ENCODE data around the gene ERP29. TPM values are rescaled to one million over a fixed set of nuclear protein-coding genes. Genes with fewer than 3 reads are reported as not detected.
"Not testable (repeated sequence)": the region's sequence is repeated elsewhere in the genome, so short reads cannot be mapped to it uniquely, and the experiment has no call there.

ERP29 gene
- total RNA-seq, 4 donors from 2014 or later, result 12.9 to 36.5 (median 29.7) TPM

- Histone ChIP-seq H3K4me3 (no peak overlapping the region), H3K27ac (no peak overlapping the region), H3K9me3 (no peaks in the 10 kb centered on the region), H3K4me1 (no peaks in the 10 kb centered on the region), H3K27me3 (no peaks in the 10 kb centered on the region), H3K36me3 (peaks cover 0 to 13% (median 0%) of the 10 kb centered on the region in 3 donors)
- DNase-seq (ENCODE audit: low spot score in 2 of 2), result no peak
- WGBS, 2 donors, result 86 to 91% methylated on average over 2 of the region's 2 CpGs
- no peak for TF ChIP-seq CTCF (IDR thresholded peaks at IDR 0.05)
- no peak for TF ChIP-seq POLR2A (IDR thresholded peaks at IDR 0.05)
- no peak for TF ChIP-seq EP300 (IDR thresholded peaks at IDR 0.05)
Observed at GRCh38 chr12:111984820-111985219, 28.4 kb upstream of the ERP29 start.

DNA sequence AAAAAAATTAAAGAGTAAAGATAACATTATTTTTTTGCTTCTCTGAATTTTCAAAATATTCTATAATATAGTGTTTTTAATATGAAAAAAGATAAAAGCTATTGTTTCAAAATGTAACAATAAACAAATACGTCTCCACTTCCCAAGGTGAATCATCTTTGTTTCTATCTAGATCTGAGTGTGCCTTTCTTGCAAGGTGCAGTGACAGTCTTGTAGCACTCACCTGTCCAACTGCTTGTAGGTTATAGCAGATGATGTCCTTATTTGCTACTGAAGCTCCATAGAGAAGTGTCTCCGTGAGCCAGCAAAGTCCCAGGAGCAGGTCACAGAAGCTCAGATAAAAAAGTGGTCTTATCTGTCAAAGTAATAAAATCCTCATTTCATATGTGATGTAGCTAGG is 21.7 kb upstream of the ERP29 start:
- 88 to 99% methylated on average over 2 of the region's 2 CpGs for WGBS, 2 donors
- H3K4me3 ChIP-seq, result no peak overlapping the region
- TF ChIP-seq POLR2A (IDR thresholded peaks at IDR 0.05) (no peak), EP300 (IDR thresholded peaks at IDR 0.05) (no peak), CTCF (IDR thresholded peaks at IDR 0.05) (no peak)

DNA sequence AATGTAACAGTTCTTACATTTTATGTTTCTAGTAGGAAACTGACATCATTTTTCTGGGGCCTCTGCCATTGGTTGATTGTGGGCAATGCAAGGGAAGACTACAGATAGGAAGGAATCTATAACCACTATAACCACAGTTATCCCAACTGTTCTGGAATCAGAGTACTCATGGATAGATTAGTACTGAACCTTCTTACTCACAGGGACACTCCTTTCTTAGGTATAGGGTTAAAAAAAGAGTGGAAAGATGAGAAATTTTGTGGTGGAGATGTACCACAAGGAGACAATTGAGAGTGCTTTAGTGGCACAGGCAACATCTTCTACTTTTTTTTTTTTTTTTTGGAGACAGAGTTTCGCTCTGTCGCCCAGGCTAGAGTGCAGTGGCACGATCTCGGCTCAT is 21.3 kb upstream of the ERP29 start:
- H3K4me3 ChIP-seq, result no peak overlapping the region
- H3K27ac ChIP-seq, result no peak overlapping the region
- H3K36me3 ChIP-seq, result peaks cover 0 to 22% (median 0%) of the 10 kb centered on the region in 3 donors
- no peak for DNase-seq (ENCODE audit: low spot score in 2 of 2)
- H3K9me3 ChIP-seq, result no peaks in the 10 kb centered on the region
- peaks cover 0 to 9% (median 0%) of the 10 kb centered on the region in 4 donors for H3K4me1 ChIP-seq
- no peaks in the 10 kb centered on the region for H3K27me3 ChIP-seq
- TF ChIP-seq POLR2A (IDR thresholded peaks at IDR 0.05) (no peak), EP300 (IDR thresholded peaks at IDR 0.05) (no peak), CTCF (IDR thresholded peaks at IDR 0.05) (no peak)
- 92 to 97% methylated on average over 4 of the region's 4 CpGs for WGBS, 2 donors

More for the DNA sequence above, 21.7 kb upstream of the ERP29 start:
- H3K27ac ChIP-seq, result no peak overlapping the region
- peaks cover 0 to 22% (median 0%) of the 10 kb centered on the region in 3 donors for H3K36me3 ChIP-seq
- H3K9me3 ChIP-seq, result no peaks in the 10 kb centered on the region
- no peaks in the 10 kb centered on the region for H3K27me3 ChIP-seq
- DNase-seq (ENCODE audit: low spot score in 2 of 2), result no peak
- H3K4me1 ChIP-seq, result peaks cover 0 to 9% (median 0%) of the 10 kb centered on the region in 4 donors

DNA sequence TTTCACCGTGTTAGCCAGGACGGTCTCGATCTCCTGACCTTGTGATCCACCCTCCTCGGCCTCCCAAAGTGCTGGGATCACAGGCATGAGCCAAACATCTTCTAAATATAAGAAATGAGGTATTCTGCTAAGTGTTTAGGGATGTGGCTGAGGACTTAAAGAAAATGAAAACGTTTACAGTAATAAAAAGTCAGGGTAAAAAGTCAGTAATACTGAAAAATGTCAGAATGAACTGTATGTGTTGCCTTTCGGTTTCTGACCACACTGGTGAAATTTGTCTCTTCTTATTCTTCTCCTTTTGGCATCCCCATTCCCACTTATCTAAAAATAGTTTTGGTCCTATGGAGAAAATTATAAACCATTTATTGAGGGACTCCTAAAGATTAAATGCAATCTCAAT is 20.8 kb upstream of the ERP29 start:
- H3K27me3 ChIP-seq, result no peaks in the 10 kb centered on the region
- H3K4me1 ChIP-seq, result peaks cover 0 to 9% (median 0%) of the 10 kb centered on the region in 4 donors
- H3K4me3 ChIP-seq, result no peak overlapping the region
- H3K36me3 ChIP-seq, result peaks cover 0 to 22% (median 0%) of the 10 kb centered on the region in 3 donors
- 73 to 80% methylated on average over 6 of the region's 6 CpGs for WGBS, 2 donors
- no peak overlapping the region for H3K27ac ChIP-seq
- H3K9me3 ChIP-seq, result no peaks in the 10 kb centered on the region
- DNase-seq (ENCODE audit: low spot score in 2 of 2), result no peak
- TF ChIP-seq CTCF (IDR thresholded peaks at IDR 0.05) (no peak), POLR2A (IDR thresholded peaks at IDR 0.05) (no peak), EP300 (IDR thresholded peaks at IDR 0.05) (no peak)

- Histone ChIP-seq H3K9me3 (no peaks in the 10 kb centered on the region), H3K27me3 (no peaks in the 10 kb centered on the region), H3K36me3 (peaks cover 0 to 22% (median 0%) of the 10 kb centered on the region in 3 donors), H3K4me1 (peaks cover 0 to 9% (median 0%) of the 10 kb centered on the region in 4 donors), H3K27ac (peak overlapping the region in 1 of 4 donors; percentile 41), H3K4me3 (no peak overlapping the region)
- WGBS, 2 donors, result 65 to 74% methylated on average over 2 of the region's 2 CpGs
- no peak for DNase-seq (ENCODE audit: low spot score in 2 of 2)
- TF ChIP-seq EP300 (IDR thresholded peaks at IDR 0.05), result no peak
- no peak for TF ChIP-seq POLR2A (IDR thresholded peaks at IDR 0.05)
- no peak for TF ChIP-seq CTCF (IDR thresholded peaks at IDR 0.05)
Observed at GRCh38 chr12:111993292-111994150, 19.7 kb upstream of the ERP29 start.

DNA sequence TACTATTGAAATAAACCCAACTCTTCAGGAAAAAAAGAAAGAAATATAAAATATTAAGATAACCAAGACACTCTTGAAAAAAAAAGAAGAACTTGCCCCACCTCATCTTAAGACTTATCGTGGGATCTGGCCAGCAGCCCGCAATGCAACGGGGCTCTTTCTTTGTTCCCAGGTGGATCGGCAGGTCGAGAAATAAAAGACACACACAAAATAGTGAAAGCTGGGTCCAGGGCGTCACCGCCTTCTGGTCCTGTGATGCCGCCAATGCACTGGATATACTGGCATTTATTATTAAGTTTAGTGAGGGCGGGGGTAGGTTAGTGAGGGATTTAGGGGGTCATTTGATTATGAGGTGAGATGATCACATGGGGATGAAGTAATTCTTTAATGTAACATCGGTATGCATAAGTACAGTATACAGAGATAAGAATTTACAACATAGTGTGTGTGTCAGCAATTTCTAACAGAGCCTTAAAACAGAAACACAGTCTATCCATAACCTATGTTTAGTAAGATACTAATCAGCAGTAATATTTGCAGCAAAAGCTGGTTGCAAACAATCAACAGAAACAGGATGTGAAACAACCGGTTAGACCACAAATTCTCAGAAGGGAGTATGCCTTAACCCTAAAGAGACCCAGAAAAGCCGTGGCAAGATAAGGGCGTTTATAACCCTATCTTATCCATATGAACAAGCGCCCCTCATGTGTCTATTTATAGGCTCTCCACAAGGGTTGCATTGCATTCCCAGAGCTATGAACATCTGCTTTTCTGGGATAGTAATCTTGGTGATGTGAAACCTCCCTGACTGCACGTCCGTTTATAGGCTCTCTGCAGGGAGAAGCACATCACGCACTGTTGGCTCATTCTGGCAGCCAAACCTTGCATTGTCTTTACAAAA is 18.8 kb upstream of the ERP29 start:
- not testable (repeated sequence) for DNase-seq (ENCODE audit: low spot score in 2 of 2); H3K9me3 ChIP-seq; H3K27me3 ChIP-seq; H3K4me1 ChIP-seq; H3K4me3 ChIP-seq
- H3K36me3 ChIP-seq, result peaks cover 0 to 22% (median 0%) of the 10 kb centered on the region in 3 donors
- H3K27ac ChIP-seq, result peak overlapping the region in 1 of 4 donors; percentile 41
- 56 to 57% methylated on average over 17 of the region's 17 CpGs for WGBS, 2 donors

Measured in tibial nerve (tissue), 4 donors.